ENCODE results near the gene TNPO2. TPM values are rescaled to one million over a fixed set of nuclear protein-coding genes. Genes with fewer than 3 reads are reported as not detected.

TNPO2 gene
- total RNA-seq, 2 donors from 2014 or later: 50.1 to 123 TPM

DNA sequence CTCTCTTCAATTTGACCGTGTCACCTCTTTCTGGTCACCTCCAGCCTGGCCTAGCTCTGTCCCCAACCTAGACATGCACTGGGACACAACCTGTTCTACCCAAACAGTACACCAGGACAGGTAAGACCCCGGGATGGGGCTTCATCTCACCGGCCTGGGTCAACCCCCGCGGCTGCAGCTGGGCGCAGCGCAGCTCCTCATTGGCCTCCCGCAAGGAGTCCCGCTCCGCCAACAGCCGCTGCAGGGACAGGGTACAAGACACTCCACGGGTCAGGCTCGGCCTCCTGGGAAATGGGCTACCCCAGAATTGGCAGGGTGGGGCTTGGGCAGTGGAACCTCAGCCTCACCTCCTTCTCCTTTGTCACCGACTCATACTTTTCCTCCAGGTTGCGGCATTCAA lies 43.9 kb upstream of the TNPO2 start:
- TF ChIP-seq POLR2AphosphoS5 (IDR thresholded peaks at IDR 0.05): no peak
- TF ChIP-seq, protein P1, sequence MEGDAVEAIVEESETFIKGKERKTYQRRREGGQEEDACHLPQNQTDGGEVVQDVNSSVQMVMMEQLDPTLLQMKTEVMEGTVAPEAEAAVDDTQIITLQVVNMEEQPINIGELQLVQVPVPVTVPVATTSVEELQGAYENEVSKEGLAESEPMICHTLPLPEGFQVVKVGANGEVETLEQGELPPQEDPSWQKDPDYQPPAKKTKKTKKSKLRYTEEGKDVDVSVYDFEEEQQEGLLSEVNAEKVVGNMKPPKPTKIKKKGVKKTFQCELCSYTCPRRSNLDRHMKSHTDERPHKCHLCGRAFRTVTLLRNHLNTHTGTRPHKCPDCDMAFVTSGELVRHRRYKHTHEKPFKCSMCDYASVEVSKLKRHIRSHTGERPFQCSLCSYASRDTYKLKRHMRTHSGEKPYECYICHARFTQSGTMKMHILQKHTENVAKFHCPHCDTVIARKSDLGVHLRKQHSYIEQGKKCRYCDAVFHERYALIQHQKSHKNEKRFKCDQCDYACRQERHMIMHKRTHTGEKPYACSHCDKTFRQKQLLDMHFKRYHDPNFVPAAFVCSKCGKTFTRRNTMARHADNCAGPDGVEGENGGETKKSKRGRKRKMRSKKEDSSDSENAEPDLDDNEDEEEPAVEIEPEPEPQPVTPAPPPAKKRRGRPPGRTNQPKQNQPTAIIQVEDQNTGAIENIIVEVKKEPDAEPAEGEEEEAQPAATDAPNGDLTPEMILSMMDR (IDR thresholded peaks at IDR 0.05): no peak
- TF ChIP-seq POLR2A (IDR thresholded peaks at IDR 0.05): no peak
- H3K27ac ChIP-seq: no peak overlapping the region
- no peaks in the 10 kb centered on the region for H3K27me3 ChIP-seq (replicated peaks; ENCODE audit: insufficient read depth)
- no peaks in the 10 kb centered on the region for H3K4me1 ChIP-seq (replicated peaks)
- intact Hi-C loops (cut with DNase I): loop anchor here (2.0 kb wide), 1 partner anchor 69 kb away; no protein-coding TSS in a partner anchor
- 91% methylated on average over 15 of the region's 15 CpGs for WGBS
- DNase-seq (ENCODE audit: low spot score): no peak
- H3K4me3 ChIP-seq: no peak overlapping the region
- H3K36me3 ChIP-seq: peaks cover 2 to 5% of the 10 kb centered on the region in 2 donors
- H3K9me3 ChIP-seq: no peaks in the 10 kb centered on the region

- 91% methylated on average over 11 of the region's 11 CpGs for WGBS
- no peak for DNase-seq (ENCODE audit: low spot score)
- Histone ChIP-seq H3K4me3 (no peak overlapping the region), H3K4me1 (replicated peaks) (no peaks in the 10 kb centered on the region), H3K27ac (no peak overlapping the region), H3K9me3 (no peaks in the 10 kb centered on the region), H3K27me3 (replicated peaks; ENCODE audit: insufficient read depth) (no peaks in the 10 kb centered on the region), H3K36me3 (peaks cover 4 to 5% of the 10 kb centered on the region in 2 donors)
- intact Hi-C loops (cut with DNase I): loop anchor here (2.0 kb wide), 1 partner anchor 70 kb away; no protein-coding TSS in a partner anchor
- TF ChIP-seq, protein P1 (IDR thresholded peaks at IDR 0.05): no peak
These were observed 43.4 kb upstream of the TNPO2 start for GRCh38 chr19:12767150-12767549.

GRCh38 chr19:12766051-12766521 lies 42.4 kb upstream of the TNPO2 start:
- Histone ChIP-seq H3K4me1 (replicated peaks) (no peaks in the 10 kb centered on the region), H3K9me3 (no peaks in the 10 kb centered on the region), H3K27ac (no peak overlapping the region), H3K27me3 (replicated peaks; ENCODE audit: insufficient read depth) (no peaks in the 10 kb centered on the region), H3K36me3 (peaks cover 4 to 5% of the 10 kb centered on the region in 2 donors), H3K4me3 (peak overlapping the region; percentile 12 to 13)
- intact Hi-C loops (cut with DNase I): loop anchor here (2.0 kb wide), 1 partner anchor 71 kb away; no protein-coding TSS in a partner anchor
- 36% methylated on average over 30 of the region's 30 CpGs for WGBS
- peak; percentile 60 for DNase-seq (ENCODE audit: low spot score)
- TF ChIP-seq POLR2A (IDR thresholded peaks at IDR 0.05) (no peak), POLR2AphosphoS5 (IDR thresholded peaks at IDR 0.05) (peak; percentile 11)
- TF ChIP-seq, protein P1 (IDR thresholded peaks at IDR 0.05): peak; percentile 52 to 79 (median 70)

GRCh38 chr19:12764698-12765097 lies 41.0 kb upstream of the TNPO2 start:
- TF ChIP-seq POLR2A (IDR thresholded peaks at IDR 0.05) (no peak), POLR2AphosphoS5 (IDR thresholded peaks at IDR 0.05) (no peak)
- TF ChIP-seq, protein P1 (IDR thresholded peaks at IDR 0.05): no peak
- 97% methylated on average over 16 of the region's 16 CpGs for WGBS
- Histone ChIP-seq H3K27ac (no peak overlapping the region), H3K27me3 (replicated peaks; ENCODE audit: insufficient read depth) (no peaks in the 10 kb centered on the region), H3K4me1 (replicated peaks) (no peaks in the 10 kb centered on the region), H3K9me3 (no peaks in the 10 kb centered on the region), H3K4me3 (no peak overlapping the region), H3K36me3 (peaks cover 4 to 5% of the 10 kb centered on the region in 2 donors)
- DNase-seq (ENCODE audit: low spot score): no peak
- intact Hi-C loops (cut with DNase I): loop anchor here (5.0 kb wide), 1 partner anchor 83 kb away; no protein-coding TSS in a partner anchor

- WGBS: 94% methylated on average over 11 of the region's 11 CpGs
- no peaks in the 10 kb centered on the region for H3K9me3 ChIP-seq
- H3K27me3 ChIP-seq (replicated peaks; ENCODE audit: insufficient read depth): no peaks in the 10 kb centered on the region
- no peaks in the 10 kb centered on the region for H3K4me1 ChIP-seq (replicated peaks)
- H3K4me3 ChIP-seq: no peak overlapping the region
- H3K36me3 ChIP-seq: peaks cover 4 to 5% of the 10 kb centered on the region in 2 donors
- H3K27ac ChIP-seq: no peak overlapping the region
- DNase-seq (ENCODE audit: low spot score): no peak
- TF ChIP-seq, protein P1 (IDR thresholded peaks at IDR 0.05): no peak
- TF ChIP-seq POLR2AphosphoS5 (IDR thresholded peaks at IDR 0.05) (no peak), POLR2A (IDR thresholded peaks at IDR 0.05) (no peak)
- intact Hi-C loops (cut with DNase I): loop anchor here (5.0 kb wide), 1 partner anchor 84 kb away; no protein-coding TSS in a partner anchor
These were observed 39.4 kb upstream of the TNPO2 start for GRCh38 chr19:12763100-12763499.
